ENCODE measurements around the gene FAM53B. TPM values are rescaled to one million over a fixed set of nuclear protein-coding genes. Genes with fewer than 3 reads are reported as not detected.
"Not testable (repeated sequence)": the region's sequence is repeated elsewhere in the genome, so short reads cannot be mapped to it uniquely, and the experiment has no call there.

FAM53B gene
- total RNA-seq, 1 donor from 2014 or later: 21.8 TPM

DNA sequence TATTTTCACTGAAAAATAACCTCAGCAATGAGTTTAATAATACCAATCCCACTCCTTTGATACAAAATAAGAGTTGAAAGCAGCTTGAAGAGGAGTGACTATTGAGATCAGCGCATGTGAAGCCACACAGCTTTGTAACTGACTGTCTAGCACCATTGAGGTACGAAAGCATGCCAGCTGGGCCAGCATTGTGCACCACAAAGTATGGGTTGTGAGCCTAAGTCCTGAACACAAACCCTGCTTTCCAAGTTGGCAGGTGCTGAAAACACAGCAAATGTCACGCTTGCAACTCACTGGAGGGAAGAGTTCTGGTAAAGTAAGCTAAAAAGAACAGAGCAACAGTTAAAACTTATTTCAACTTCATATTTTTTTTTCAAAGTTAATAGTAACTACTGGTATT lies 4.0 kb upstream of the FAM53B start:
- H3K9me3 Mint-ChIP-seq: no peaks in the 10 kb centered on the region
- no peak overlapping the region for H3K27ac Mint-ChIP-seq
- H3K4me1 Mint-ChIP-seq: peaks cover 20% of the 10 kb centered on the region
- intact Hi-C loops (cut with micrococcal nuclease): no loop called here
- H3K27me3 Mint-ChIP-seq: no peaks in the 10 kb centered on the region
- H3K4me3 Mint-ChIP-seq: no peak overlapping the region
- H3K36me3 Mint-ChIP-seq (ENCODE audit: low read depth): peaks cover 26% of the 10 kb centered on the region
- DNase-seq: peak; percentile 60

GRCh38 chr10:124747745-124748144 lies 3.6 kb upstream of the FAM53B start:
- Mint-ChIP-seq H3K36me3 (ENCODE audit: low read depth) (peaks cover 27% of the 10 kb centered on the region), H3K9me3 (no peaks in the 10 kb centered on the region), H3K4me3 (no peak overlapping the region), H3K27me3 (peaks cover 1% of the 10 kb centered on the region), H3K4me1 (peaks cover 22% of the 10 kb centered on the region), H3K27ac (no peak overlapping the region)
- no peak for DNase-seq
- intact Hi-C loops (cut with micrococcal nuclease): no loop called here

- intact Hi-C loops (cut with micrococcal nuclease): no loop called here
- DNase-seq: no peak
- H3K27me3 Mint-ChIP-seq: peaks cover 1% of the 10 kb centered on the region
- peaks cover 27% of the 10 kb centered on the region for H3K4me1 Mint-ChIP-seq
- peaks cover 27% of the 10 kb centered on the region for H3K36me3 Mint-ChIP-seq (ENCODE audit: low read depth)
- H3K4me3 Mint-ChIP-seq: no peak overlapping the region
- no peak overlapping the region for H3K27ac Mint-ChIP-seq
- H3K9me3 Mint-ChIP-seq: no peaks in the 10 kb centered on the region
Observed at GRCh38 chr10:124746992-124747391, 2.8 kb upstream of the FAM53B start.

DNA sequence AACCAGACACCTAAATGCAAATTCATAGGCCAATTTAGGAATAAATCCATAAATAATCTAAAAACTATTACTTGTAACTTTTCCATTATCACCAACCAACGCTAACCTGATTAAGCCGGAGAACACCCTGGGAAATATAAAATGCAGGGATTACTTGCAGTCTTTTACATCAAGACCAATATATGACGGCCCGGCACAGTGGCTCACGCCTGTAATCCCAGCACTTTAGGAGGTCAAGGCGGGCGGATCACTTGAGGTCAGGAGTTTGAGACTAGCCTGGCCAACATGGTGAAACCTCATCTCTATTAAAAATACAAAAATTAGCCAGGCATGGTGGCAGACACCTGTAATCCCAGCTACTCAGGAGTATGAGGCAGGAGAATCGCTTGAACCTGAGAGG lies 2.3 kb upstream of the FAM53B start:
- H3K9me3 Mint-ChIP-seq; H3K27me3 Mint-ChIP-seq; intact Hi-C loops (cut with micrococcal nuclease); H3K27ac Mint-ChIP-seq; H3K4me3 Mint-ChIP-seq: not testable (repeated sequence)
- H3K4me1 Mint-ChIP-seq: peaks cover 31% of the 10 kb centered on the region
- peaks cover 23% of the 10 kb centered on the region for H3K36me3 Mint-ChIP-seq (ENCODE audit: low read depth)
- peak; percentile 52 for DNase-seq

GRCh38 chr10:124745673-124746072 lies 1.5 kb upstream of the FAM53B start:
- H3K9me3 Mint-ChIP-seq: no peaks in the 10 kb centered on the region
- H3K36me3 Mint-ChIP-seq (ENCODE audit: low read depth): peaks cover 21% of the 10 kb centered on the region
- intact Hi-C loops (cut with micrococcal nuclease): loop anchor here (1.0 to 2.0 kb wide), 2 partner anchors 171 to 205 kb away; no protein-coding TSS in a partner anchor
- H3K4me1 Mint-ChIP-seq: peaks cover 37% of the 10 kb centered on the region
- no peak overlapping the region for H3K4me3 Mint-ChIP-seq
- peak; percentile 71 for DNase-seq
- H3K27me3 Mint-ChIP-seq: peaks cover 3% of the 10 kb centered on the region
- no peak overlapping the region for H3K27ac Mint-ChIP-seq

DNA sequence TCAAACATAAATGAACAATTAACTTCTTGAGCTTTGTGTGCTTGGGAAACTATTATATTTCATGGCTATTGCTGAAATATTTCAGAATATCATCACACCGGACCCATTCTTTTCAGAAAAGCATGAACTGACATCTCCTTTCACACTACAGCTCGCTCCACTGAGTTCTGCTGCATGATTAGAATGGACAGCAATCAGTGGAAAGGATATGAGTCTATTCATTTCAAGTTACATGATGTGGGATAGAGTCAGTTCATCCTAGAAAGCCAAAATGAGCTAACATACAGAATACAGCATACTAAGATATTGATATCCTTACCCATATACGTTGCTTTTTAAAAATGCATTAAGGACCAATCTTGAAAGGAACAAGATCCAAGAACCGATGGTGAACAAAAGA lies 1.1 kb upstream of the FAM53B start:
- Mint-ChIP-seq H3K27ac (peak overlapping the region; percentile 74), H3K9me3 (no peaks in the 10 kb centered on the region), H3K4me1 (peaks cover 41% of the 10 kb centered on the region), H3K36me3 (ENCODE audit: low read depth) (peaks cover 20% of the 10 kb centered on the region), H3K27me3 (peaks cover 3% of the 10 kb centered on the region), H3K4me3 (peak overlapping the region; percentile 75)
- intact Hi-C loops (cut with micrococcal nuclease): loop anchor here (1.0 to 2.0 kb wide), 2 partner anchors 172 to 205 kb away; no protein-coding TSS in a partner anchor
- DNase-seq: no peak

DNA sequence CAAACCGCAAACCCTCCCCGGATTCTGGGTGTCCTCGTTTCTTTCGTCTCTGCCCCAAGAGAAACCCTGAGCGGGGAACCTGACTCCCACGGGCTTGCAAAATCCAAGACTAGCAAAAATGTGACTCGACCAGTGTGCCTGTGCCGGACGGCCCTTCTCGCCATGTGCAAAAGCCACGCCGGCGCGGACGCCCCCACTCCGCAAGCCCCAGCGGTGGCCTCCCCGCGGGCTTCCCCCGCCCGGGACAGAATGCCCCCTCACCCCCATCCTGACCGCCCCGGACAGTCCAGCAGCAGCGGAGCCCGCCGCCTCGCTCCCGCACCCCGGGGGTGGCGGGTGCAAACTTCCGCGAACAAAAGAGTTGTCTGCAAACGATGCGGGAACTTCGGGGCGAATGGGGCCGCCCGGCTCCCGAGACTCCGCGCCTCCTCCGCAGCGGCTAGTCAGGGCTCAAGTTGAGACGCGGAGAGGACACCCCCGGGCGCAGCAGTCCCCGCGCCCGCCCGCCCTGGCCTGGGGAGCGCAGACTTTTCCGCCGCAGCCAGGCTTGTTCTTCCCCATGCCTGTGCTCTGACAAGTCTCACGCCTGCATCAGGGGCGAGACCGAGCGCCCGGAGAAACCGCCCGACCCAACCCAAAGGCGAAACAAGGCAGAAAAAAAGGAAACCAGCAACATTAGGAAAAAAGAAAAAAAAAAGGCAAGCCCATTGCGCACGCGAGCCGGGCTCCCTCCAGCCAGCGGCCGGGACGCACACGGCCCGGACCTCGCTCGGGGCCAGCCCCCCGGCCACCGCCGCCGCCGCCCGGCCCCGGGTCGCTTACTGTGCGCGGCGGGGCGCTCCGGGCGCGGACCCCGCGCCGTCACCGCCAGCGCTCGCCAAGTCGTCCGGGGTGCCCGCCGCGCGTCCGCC lies 732 bp downstream of the FAM53B start:
- Mint-ChIP-seq H3K36me3 (ENCODE audit: low read depth) (peaks cover 23% of the 10 kb centered on the region), H3K27me3 (peaks cover 10% of the 10 kb centered on the region), H3K4me3 (peak overlapping the region; percentile 92), H3K4me1 (peaks cover 50% of the 10 kb centered on the region), H3K27ac (peak overlapping the region; percentile 98), H3K9me3 (no peaks in the 10 kb centered on the region)
- intact Hi-C loops (cut with micrococcal nuclease): loop anchor here (1.0 to 2.0 kb wide), 3 partner anchors 25 to 173 kb away; partner anchors contain the start of gene EEF1AKMT2
- DNase-seq: peak; percentile 80

GRCh38 chr10:124742413-124743190 lies 1.6 kb downstream of the FAM53B start:
- intact Hi-C loops (cut with micrococcal nuclease): loop anchor here (2.0 kb wide), 1 partner anchor 48 kb away; the partner anchor contains the start of gene EEF1AKMT2
- peak; percentile 66 for DNase-seq
- H3K27me3 Mint-ChIP-seq: peaks cover 10% of the 10 kb centered on the region
- H3K36me3 Mint-ChIP-seq (ENCODE audit: low read depth): peaks cover 22% of the 10 kb centered on the region
- peaks cover 50% of the 10 kb centered on the region for H3K4me1 Mint-ChIP-seq
- H3K9me3 Mint-ChIP-seq: no peaks in the 10 kb centered on the region
- peak overlapping the region; percentile 91 for H3K27ac Mint-ChIP-seq
- H3K4me3 Mint-ChIP-seq: peak overlapping the region; percentile 92

- peaks cover 53% of the 10 kb centered on the region for H3K4me1 Mint-ChIP-seq
Observed at GRCh38 chr10:124741922-124742412, 2.2 kb downstream of the FAM53B start.

GRCh38 chr10:124741281-124741921 lies 2.8 kb downstream of the FAM53B start:
- Mint-ChIP-seq H3K4me1 (peaks cover 53% of the 10 kb centered on the region), H3K36me3 (ENCODE audit: low read depth) (peaks cover 18% of the 10 kb centered on the region), H3K4me3 (peak overlapping the region; percentile 84), H3K27me3 (peaks cover 10% of the 10 kb centered on the region), H3K27ac (peak overlapping the region; percentile 78), H3K9me3 (no peaks in the 10 kb centered on the region)
- DNase-seq: peak; percentile 92
- intact Hi-C loops (cut with micrococcal nuclease): loop anchor here (1.0 to 2.0 kb wide), 6 partner anchors 8 to 211 kb away; no protein-coding TSS in a partner anchor

More at GRCh38 chr10:124741922-124742412, 2.2 kb downstream of the FAM53B start:
- Mint-ChIP-seq H3K36me3 (ENCODE audit: low read depth) (peaks cover 21% of the 10 kb centered on the region), H3K4me3 (peak overlapping the region; percentile 92), H3K27ac (no peak overlapping the region), H3K9me3 (no peaks in the 10 kb centered on the region), H3K27me3 (peaks cover 10% of the 10 kb centered on the region)
- intact Hi-C loops (cut with micrococcal nuclease): loop anchor here (1.0 to 2.0 kb wide), 7 partner anchors 9 to 212 kb away; partner anchors contain the start of gene EEF1AKMT2
- no peak for DNase-seq

- H3K36me3 Mint-ChIP-seq (ENCODE audit: low read depth): peaks cover 18% of the 10 kb centered on the region
- H3K27me3 Mint-ChIP-seq: peaks cover 10% of the 10 kb centered on the region
- peak; percentile 57 for DNase-seq
- peak overlapping the region; percentile 10 for H3K27ac Mint-ChIP-seq
- intact Hi-C loops (cut with micrococcal nuclease): loop anchor here (1.0 to 2.0 kb wide), 6 partner anchors 7 to 210 kb away; no protein-coding TSS in a partner anchor
- H3K4me3 Mint-ChIP-seq: peak overlapping the region; percentile 84
- no peaks in the 10 kb centered on the region for H3K9me3 Mint-ChIP-seq
- H3K4me1 Mint-ChIP-seq: peaks cover 58% of the 10 kb centered on the region
Observed at GRCh38 chr10:124740369-124741280, 3.6 kb downstream of the FAM53B start.

- Mint-ChIP-seq H3K36me3 (ENCODE audit: low read depth) (peaks cover 22% of the 10 kb centered on the region), H3K4me1 (peaks cover 61% of the 10 kb centered on the region), H3K4me3 (peak overlapping the region; percentile 39), H3K9me3 (no peaks in the 10 kb centered on the region), H3K27ac (no peak overlapping the region), H3K27me3 (peaks cover 10% of the 10 kb centered on the region)
- intact Hi-C loops (cut with micrococcal nuclease): loop anchor here (2.0 kb wide), 1 partner anchor 125 kb away; no protein-coding TSS in a partner anchor
- DNase-seq: peak; percentile 60
Observed at GRCh38 chr10:124739986-124740368, 4.2 kb downstream of the FAM53B start.

Measured in activated CD4-positive, alpha-beta T cell treated with anti-CD3 and anti-CD28 coated beads, Interleukin-2, amount 10 ng/mL, durations not matched to agents 24 days and 14 days (primary cell).